ENCODE measurements around the gene CBFA2T3. TPM values are rescaled to one million over a fixed set of nuclear protein-coding genes. Genes with fewer than 3 reads are reported as not detected.
"Not testable (repeated sequence)": the region's sequence is repeated elsewhere in the genome, so short reads cannot be mapped to it uniquely, and the experiment has no call there.

Gene CBFA2T3
- total RNA-seq, 1 donor from 2014 or later: 11.1 TPM

- intact Hi-C loops (cut with DNase I); ATAC-seq: not testable (repeated sequence)
- peak; percentile 0 for DNase-seq (ENCODE audit: missing footprints)
Measured at GRCh38 chr16:89002081-89002480, 25.1 kb upstream of the CBFA2T3 start.

GRCh38 chr16:89001117-89002027, 24.4 kb upstream of the CBFA2T3 start:
- intact Hi-C loops (cut with DNase I): no loop called here
- peak; percentile 23 for DNase-seq (ENCODE audit: missing footprints)
- ATAC-seq: no peak

- intact Hi-C loops (cut with DNase I): no loop called here
- ATAC-seq (no peak), DNase-seq (ENCODE audit: missing footprints) (peak; percentile 39)
Measured at GRCh38 chr16:89000207-89000959, 23.4 kb upstream of the CBFA2T3 start.

- ATAC-seq (no peak), DNase-seq (ENCODE audit: missing footprints) (peak; percentile 13)
- intact Hi-C loops (cut with DNase I): no loop called here
Measured at GRCh38 chr16:88999457-89000206, 22.6 kb upstream of the CBFA2T3 start.

- ATAC-seq (no peak), DNase-seq (ENCODE audit: missing footprints) (peak; percentile 37)
- intact Hi-C loops (cut with DNase I): no loop called here
Measured at GRCh38 chr16:88995746-88996535, 18.9 kb upstream of the CBFA2T3 start.

GRCh38 chr16:88995194-88995593, 18.2 kb upstream of the CBFA2T3 start:
- intact Hi-C loops (cut with DNase I): no loop called here
- no peak for ATAC-seq
- DNase-seq (ENCODE audit: missing footprints): peak; percentile 13

GRCh38 chr16:88994695-88995094, 17.7 kb upstream of the CBFA2T3 start:
- ATAC-seq (no peak), DNase-seq (ENCODE audit: missing footprints) (peak; percentile 41)

GRCh38 chr16:88993946-88994600, 17.1 kb upstream of the CBFA2T3 start:
- ATAC-seq (no peak), DNase-seq (ENCODE audit: missing footprints) (peak; percentile 30)
- intact Hi-C loops (cut with DNase I): no loop called here

More at GRCh38 chr16:88994695-88995094, 17.7 kb upstream of the CBFA2T3 start:
- intact Hi-C loops (cut with DNase I): no loop called here

GRCh38 chr16:88993166-88993761, 16.3 kb upstream of the CBFA2T3 start:
- DNase-seq (ENCODE audit: missing footprints) (peak; percentile 41), ATAC-seq (no peak)
- intact Hi-C loops (cut with DNase I): no loop called here

- DNase-seq (ENCODE audit: missing footprints) (peak; percentile 55), ATAC-seq (no peak)
- intact Hi-C loops (cut with DNase I): no loop called here
Measured at GRCh38 chr16:88992351-88993165, 15.6 kb upstream of the CBFA2T3 start.

- intact Hi-C loops (cut with DNase I): no loop called here
- DNase-seq (ENCODE audit: missing footprints) (peak; percentile 51), ATAC-seq (no peak)
Measured at GRCh38 chr16:88991813-88992350, 14.9 kb upstream of the CBFA2T3 start.

GRCh38 chr16:88989852-88990547, 13.0 kb upstream of the CBFA2T3 start:
- intact Hi-C loops (cut with DNase I): no loop called here
- peak; percentile 45 for DNase-seq (ENCODE audit: missing footprints)
- no peak for ATAC-seq

- peak; percentile 59 for DNase-seq (ENCODE audit: missing footprints)
- intact Hi-C loops (cut with DNase I): no loop called here
- no peak for ATAC-seq
Measured at GRCh38 chr16:88988980-88989811, 12.2 kb upstream of the CBFA2T3 start.

- ATAC-seq (no peak), DNase-seq (ENCODE audit: missing footprints) (peak; percentile 2)
- intact Hi-C loops (cut with DNase I): no loop called here
Measured at GRCh38 chr16:88985521-88985920, 8.5 kb upstream of the CBFA2T3 start.

Data from Right ventricle myocardium inferior (tissue), 1 donor.